IMR-90 (cell line): ENCODE data around the gene CBX5.

Source experiments
- CEBPB ChIP-seq: IDR thresholded peaks from 2 replicates; pipeline ENCODE4 v1.6.1; 2012; ENCODE audit warnings: low read depth, low read length, improper control_type of control experiment
- CTCF ChIP-seq: conservative IDR thresholded peaks from 2 replicates; pipeline ENCODE4 v1.5.1; 2012; ENCODE audit warnings: mild to moderate bottlenecking, low read depth, low read length, improper control_type of control experiment
- MXI1 ChIP-seq: IDR thresholded peaks from 2 replicates; pipeline ENCODE4 v1.6.1; 2012; ENCODE audit warnings: low read depth, mild to moderate bottlenecking, low read length, moderate library complexity, borderline replicate concordance
- POLR2A ChIP-seq: IDR thresholded peaks from 2 replicates; pipeline ENCODE4 v1.6.1; 2012; ENCODE audit warnings: mild to moderate bottlenecking, low read depth, low read length
- RFX5 ChIP-seq: IDR thresholded peaks from 2 replicates; pipeline ENCODE4 v1.8.0; 2012; ENCODE audit warnings: low read depth, mild to moderate bottlenecking, low read length, moderate library complexity
- TF ChIP-seq, protein P1 (sequence below): fragments of 150-350 bp; IDR thresholded peaks from 2 replicates; pipeline ENCODE4 v1.6.1; 2017; ENCODE audit warnings: mild to moderate bottlenecking, antibody characterized with exemption, low read length, low read depth

GRCh38 chr12:54277823-54278276, 2.1 kb downstream of the CBX5 start:
- peak; percentile 20; the same call in 1 of the 2 replicates for TF ChIP-seq POLR2A
- no peak for TF ChIP-seq CTCF
- TF ChIP-seq CEBPB = no peak
- TF ChIP-seq, protein P1, sequence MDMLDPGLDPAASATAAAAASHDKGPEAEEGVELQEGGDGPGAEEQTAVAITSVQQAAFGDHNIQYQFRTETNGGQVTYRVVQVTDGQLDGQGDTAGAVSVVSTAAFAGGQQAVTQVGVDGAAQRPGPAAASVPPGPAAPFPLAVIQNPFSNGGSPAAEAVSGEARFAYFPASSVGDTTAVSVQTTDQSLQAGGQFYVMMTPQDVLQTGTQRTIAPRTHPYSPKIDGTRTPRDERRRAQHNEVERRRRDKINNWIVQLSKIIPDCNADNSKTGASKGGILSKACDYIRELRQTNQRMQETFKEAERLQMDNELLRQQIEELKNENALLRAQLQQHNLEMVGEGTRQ = no peak
- no peak for TF ChIP-seq MXI1
- no peak for TF ChIP-seq RFX5
